Uterus (tissue), 2 donors: Measurements from ENCODE around the gene KRTAP10-5.

Source experiments
- POLR2A ChIP-seq, 2 donors: fragments of 450-650 bp; IDR thresholded peaks; one replicate each; pipeline ENCODE4 v1.6.1; 2016; ENCODE audit warnings: antibody characterized with exemption in 2 of 2, mild to moderate bottlenecking in 1 of 2, moderate library complexity in 1 of 2
- TF ChIP-seq, protein P1 (sequence below), 4 experiments: fragments of 200-600 bp in 2 of 4; fragments of 450-650 bp in 2 of 4; sonication (generic) in 2 of 4; IDR thresholded peaks; one replicate each; pipeline ENCODE4 v1.5.1; 2016 to 2019; ENCODE audit warnings: antibody characterized with exemption in 4 of 4, mild to moderate bottlenecking in 2 of 4, moderate library complexity in 1 of 4

DNA sequence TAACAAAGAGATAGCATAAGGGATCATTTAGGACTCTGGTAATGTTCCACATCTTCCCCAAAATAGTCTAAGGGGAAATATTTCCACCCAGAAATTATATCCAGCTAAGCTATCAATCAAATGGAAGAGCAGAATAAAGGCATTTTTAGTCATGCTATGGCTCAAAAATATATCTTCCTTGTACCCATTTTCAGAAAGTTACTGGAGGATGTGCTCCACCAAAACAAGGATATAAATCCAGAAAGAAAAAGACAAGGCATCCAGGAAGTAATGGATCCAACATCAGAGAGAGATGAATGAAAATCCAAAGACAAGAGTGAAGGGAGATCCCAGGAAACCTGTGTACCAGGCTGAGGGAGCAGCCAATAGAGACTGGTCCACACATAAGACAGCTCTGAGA is 28.8 kb upstream of the KRTAP10-5 start:
- TF ChIP-seq, protein P1, sequence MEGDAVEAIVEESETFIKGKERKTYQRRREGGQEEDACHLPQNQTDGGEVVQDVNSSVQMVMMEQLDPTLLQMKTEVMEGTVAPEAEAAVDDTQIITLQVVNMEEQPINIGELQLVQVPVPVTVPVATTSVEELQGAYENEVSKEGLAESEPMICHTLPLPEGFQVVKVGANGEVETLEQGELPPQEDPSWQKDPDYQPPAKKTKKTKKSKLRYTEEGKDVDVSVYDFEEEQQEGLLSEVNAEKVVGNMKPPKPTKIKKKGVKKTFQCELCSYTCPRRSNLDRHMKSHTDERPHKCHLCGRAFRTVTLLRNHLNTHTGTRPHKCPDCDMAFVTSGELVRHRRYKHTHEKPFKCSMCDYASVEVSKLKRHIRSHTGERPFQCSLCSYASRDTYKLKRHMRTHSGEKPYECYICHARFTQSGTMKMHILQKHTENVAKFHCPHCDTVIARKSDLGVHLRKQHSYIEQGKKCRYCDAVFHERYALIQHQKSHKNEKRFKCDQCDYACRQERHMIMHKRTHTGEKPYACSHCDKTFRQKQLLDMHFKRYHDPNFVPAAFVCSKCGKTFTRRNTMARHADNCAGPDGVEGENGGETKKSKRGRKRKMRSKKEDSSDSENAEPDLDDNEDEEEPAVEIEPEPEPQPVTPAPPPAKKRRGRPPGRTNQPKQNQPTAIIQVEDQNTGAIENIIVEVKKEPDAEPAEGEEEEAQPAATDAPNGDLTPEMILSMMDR (IDR thresholded peaks at IDR 0.05), result no peak
- no peak for TF ChIP-seq POLR2A (IDR thresholded peaks at IDR 0.05)
